Measurements from ENCODE around the gene TMEM30B.
"Not testable (repeated sequence)": the region's sequence is repeated elsewhere in the genome, so short reads cannot be mapped to it uniquely, and the experiment has no call there.

The TMEM30B gene

GRCh38 chr14:61319706-61320105 is 38.6 kb upstream of the TMEM30B start:
- no peak for TF ChIP-seq CTCF (IDR thresholded peaks at IDR 0.05; ENCODE audit: borderline replicate concordance, control extremely low read depth, extremely low read depth, insufficient read depth, missing control alignments)
- in situ Hi-C loops (cut with MboI; ENCODE audit: low sequenced_read_pairs, unreplicated experiment) = loop anchor here (10.0 kb wide), 1 partner anchor 115 kb away; no protein-coding TSS in a partner anchor
- no peak for DNase-seq (ENCODE audit: low spot score)

DNA sequence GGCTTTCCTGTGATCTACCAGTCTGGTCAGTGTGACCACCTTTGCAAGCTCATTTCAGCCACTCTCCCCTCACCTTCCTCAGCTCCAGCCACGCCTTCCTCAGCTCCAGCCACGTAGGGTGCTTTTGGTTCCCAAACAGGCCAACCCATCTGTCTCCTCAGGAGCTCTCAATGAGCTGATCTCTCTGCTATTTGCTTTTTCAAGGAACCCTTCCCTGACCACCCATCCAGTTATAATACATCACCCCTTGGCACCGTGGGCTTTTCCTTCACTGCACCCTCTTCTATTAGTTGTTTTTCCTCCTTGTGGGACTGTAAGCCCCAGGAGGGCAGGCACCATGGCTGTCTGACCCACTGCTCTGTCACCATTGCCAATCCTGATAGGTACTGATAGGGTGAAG is 37.9 kb upstream of the TMEM30B start:
- TF ChIP-seq CTCF (IDR thresholded peaks at IDR 0.05; ENCODE audit: borderline replicate concordance, control extremely low read depth, extremely low read depth, insufficient read depth, missing control alignments) = no peak
- DNase-seq (ENCODE audit: low spot score) = no peak
- in situ Hi-C loops (cut with MboI; ENCODE audit: low sequenced_read_pairs, unreplicated experiment) = no loop called here

- no peak for DNase-seq (ENCODE audit: low spot score)
- in situ Hi-C loops (cut with MboI; ENCODE audit: low sequenced_read_pairs, unreplicated experiment) = no loop called here
- no peak for TF ChIP-seq CTCF (IDR thresholded peaks at IDR 0.05; ENCODE audit: borderline replicate concordance, control extremely low read depth, extremely low read depth, insufficient read depth, missing control alignments)
These were observed 34.2 kb upstream of the TMEM30B start for GRCh38 chr14:61315313-61315712.

- DNase-seq (ENCODE audit: low spot score); in situ Hi-C loops (cut with MboI; ENCODE audit: low sequenced_read_pairs, unreplicated experiment): not testable (repeated sequence)
These were observed 27.6 kb upstream of the TMEM30B start for GRCh38 chr14:61308701-61309100.

DNA sequence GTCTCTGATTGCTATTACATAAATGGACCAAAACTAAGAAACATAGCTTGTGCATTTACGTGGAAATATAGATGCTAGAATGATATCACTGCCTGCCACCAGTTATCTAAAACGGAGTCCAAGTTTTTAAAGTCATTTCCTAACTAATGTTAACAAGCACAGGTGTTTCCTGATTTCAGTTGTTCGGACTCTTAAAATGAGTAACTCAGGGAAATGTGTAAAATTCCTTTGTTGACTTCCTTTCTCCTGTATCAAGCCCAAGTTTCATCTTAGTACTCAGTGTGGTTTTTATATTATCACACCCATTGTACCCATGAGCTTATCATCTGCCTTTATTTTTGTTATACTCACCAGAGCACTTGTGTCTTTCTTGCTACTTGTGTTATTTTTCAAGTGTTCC is 27.1 kb upstream of the TMEM30B start:
- no peak for TF ChIP-seq CTCF (IDR thresholded peaks at IDR 0.05; ENCODE audit: borderline replicate concordance, control extremely low read depth, extremely low read depth, insufficient read depth, missing control alignments)
- no peak for DNase-seq (ENCODE audit: low spot score)
- in situ Hi-C loops (cut with MboI; ENCODE audit: low sequenced_read_pairs, unreplicated experiment) = no loop called here

GRCh38 chr14:61304688-61305087 is 23.6 kb upstream of the TMEM30B start:
- DNase-seq (ENCODE audit: low spot score) = no peak
- in situ Hi-C loops (cut with MboI; ENCODE audit: low sequenced_read_pairs, unreplicated experiment) = no loop called here
- no peak for TF ChIP-seq CTCF (IDR thresholded peaks at IDR 0.05; ENCODE audit: borderline replicate concordance, control extremely low read depth, extremely low read depth, insufficient read depth, missing control alignments)

DNA sequence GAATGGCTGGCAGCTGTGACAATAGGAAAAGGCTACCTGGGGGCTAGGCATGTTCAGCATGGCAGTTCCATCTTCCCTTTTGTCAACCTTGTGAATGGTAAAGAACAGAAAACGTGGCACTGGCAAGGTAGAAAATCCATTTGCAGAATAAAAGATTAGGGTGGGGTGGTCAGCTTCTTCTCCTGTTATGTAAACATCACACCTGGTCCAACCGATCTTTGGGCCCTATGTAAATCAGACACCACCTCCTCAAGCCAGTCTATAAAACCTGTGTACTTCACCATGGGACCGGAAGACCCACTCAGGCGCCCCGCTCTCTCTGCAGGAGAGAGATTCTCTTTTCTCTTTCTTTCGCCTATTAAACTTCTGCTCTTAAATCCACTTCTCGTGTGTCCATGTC is 19.6 kb upstream of the TMEM30B start:
- in situ Hi-C loops (cut with MboI; ENCODE audit: low sequenced_read_pairs, unreplicated experiment) = no loop called here
- DNase-seq (ENCODE audit: low spot score) = no peak
- TF ChIP-seq CTCF (IDR thresholded peaks at IDR 0.05; ENCODE audit: borderline replicate concordance, control extremely low read depth, extremely low read depth, insufficient read depth, missing control alignments) = no peak
